HG03097 (cell line): ENCODE data around the gene CALHM4.
"Not testable (repeated sequence)": the region's sequence is repeated elsewhere in the genome, so short reads cannot be mapped to it uniquely, and the experiment has no call there.

Source experiments
- ATAC-seq: cut with Tn5 transposase; IDR thresholded peaks from one replicate; pipeline ENCODE4 v1.9.1; 2021; ENCODE audit not compliant: unreplicated experiment, low FRiP score

The CALHM4 gene

DNA sequence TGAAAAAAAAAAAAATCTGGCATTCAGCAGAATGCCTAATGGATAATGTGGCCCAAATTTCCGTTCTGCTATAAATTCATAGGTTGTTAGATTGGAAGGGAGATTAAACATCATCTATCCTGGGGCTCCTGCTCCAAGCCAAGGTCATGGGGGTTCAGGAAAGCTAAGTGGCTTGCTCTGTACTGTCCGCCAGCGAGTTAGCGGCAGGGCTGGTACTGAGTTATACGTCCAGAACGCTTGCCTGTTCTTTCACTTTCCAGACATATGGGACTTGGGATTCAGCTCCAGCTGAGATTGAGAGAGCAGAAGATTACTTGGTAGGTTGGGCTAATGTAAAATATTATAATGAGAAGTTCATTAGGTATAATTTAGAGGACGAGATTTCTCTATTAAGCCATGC, 18.6 kb downstream of the CALHM4 start:
- no peak for ATAC-seq

DNA sequence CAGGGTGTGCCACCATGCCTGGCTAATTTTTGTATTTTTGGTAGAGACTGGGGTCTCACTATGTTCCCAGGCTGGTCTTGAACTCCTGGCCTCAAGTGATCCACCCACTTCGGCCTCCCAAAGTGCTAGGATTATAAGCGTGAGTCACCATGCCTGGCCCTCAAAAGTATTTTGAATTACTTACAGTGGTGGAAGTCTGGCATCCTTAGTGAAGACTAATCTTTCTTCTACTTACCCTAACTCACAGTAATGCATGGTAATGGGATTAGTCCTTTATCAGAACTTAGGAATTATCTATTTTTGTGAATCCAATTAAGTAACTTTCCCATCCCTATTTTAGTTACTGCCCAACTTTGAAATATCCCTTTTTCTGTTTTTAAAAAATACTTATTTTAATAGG, 21.7 kb downstream of the CALHM4 start:
- ATAC-seq, result no peak

- ATAC-seq, result no peak
These were observed 23.9 kb downstream of the CALHM4 start for GRCh38 chr6:116577486-116577885.

DNA sequence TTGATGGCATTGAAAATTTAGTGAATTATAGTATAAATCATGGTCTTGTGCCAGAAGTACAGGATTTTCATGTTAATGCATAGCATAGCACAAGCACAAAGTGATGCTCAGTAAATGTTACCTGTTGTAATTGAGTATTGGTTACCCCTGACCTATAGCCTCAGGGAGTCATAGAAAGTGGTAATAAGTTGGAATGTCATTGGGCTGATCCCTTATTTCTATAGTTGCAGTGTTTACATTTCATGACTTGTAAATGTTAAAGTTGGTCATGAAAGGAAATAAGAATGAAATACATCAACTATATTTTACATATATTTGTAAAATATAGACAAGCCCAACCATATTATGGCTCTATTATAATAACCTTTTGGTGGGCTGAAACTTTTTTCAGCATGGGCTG, 24.8 kb downstream of the CALHM4 start:
- ATAC-seq, result no peak

DNA sequence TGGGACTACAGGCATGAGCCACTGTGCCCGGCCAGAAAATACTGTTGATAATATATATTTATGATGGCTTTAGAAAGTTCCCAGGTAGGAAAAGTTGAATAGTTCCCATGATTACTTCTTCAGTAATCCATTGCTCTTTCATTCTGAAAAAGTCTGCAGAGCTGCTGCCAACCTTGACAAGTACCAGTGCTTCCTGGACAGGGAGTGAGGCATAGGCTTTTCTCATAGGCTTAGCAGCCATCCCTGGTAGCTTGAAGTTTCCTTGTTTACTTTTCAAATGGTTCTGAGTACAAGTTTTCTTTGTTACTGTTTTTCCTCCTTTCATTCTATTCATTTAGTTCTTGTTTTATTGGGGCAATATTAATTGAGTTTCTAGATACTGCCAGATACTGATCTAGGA, 25.6 kb downstream of the CALHM4 start:
- no peak for ATAC-seq

- ATAC-seq, result no peak
These were observed 26.6 kb downstream of the CALHM4 start for GRCh38 chr6:116580198-116580597.

DNA sequence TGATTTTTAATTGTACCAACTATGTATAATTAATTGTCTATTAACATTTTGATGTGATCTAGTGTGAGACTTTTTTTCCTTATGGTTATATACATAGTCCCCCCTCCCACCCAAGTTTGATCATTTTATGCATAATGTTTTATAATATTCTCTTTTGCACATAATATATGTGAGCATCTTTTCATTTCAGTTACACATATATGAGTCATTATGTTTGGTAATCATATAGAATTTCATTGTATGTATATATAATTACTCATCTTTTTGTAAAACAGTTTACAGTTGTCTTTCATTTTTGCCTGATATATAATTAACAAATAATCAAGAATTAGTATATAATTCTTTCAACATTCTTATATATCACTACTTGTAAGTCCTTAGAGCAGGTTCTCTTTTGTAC, 32.7 kb downstream of the CALHM4 start:
- ATAC-seq, result no peak

DNA sequence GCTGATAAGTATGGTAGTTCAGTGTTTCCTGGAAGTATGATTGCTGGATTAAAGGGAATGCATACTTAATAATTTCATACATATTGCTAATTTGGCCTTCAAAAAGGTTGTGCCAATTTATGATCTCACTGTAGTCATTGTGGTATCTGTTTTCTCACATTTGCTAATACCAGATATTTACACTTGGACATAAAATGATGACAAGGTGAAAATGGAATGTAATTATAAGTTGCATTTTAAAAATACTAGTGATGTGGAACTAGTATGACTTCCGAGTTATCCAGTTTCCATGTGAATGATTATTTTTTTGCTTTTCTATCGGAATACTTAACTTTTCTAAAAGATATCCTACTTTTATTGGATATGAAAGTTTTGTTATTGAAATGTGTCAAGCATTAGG, 33.2 kb downstream of the CALHM4 start:
- no peak for ATAC-seq

DNA sequence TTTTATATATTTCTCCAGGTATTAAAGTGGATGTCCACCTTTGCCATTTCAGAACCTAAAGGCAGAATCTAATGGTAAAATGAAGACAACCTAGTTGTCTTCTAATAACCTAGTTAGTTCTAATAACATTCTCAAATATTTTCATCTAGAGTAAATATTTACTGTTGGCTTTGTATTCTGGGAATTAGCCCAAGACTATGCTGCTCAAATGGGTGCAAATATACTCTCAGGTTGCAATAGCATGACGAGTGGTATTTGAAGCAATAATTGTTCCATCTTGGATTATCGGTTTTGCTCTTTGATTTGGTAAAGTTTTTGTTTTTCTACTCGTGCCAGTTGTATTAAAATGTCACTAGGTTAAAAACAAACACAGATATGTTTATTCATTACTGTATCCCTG, 41.7 kb downstream of the CALHM4 start:
- no peak for ATAC-seq

DNA sequence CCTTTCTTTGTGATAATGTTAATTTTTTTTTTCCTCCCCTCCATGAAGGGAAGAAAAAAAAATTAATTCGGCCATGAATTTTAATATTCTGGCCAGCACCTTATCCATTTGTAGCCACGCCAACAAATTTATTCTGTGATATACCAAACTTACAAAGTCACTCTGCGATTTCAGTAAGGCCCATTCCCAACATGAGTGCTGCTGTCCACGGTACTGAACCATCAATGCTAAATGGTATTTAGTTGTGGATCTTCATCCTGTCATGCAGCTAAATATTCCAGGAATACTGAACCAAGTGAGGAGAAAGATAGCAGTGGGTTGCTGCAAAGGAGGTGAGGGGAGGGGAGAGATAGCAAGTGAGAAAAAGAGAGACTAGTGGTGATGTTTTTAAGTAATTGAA, 43.3 kb downstream of the CALHM4 start:
- ATAC-seq, result no peak

DNA sequence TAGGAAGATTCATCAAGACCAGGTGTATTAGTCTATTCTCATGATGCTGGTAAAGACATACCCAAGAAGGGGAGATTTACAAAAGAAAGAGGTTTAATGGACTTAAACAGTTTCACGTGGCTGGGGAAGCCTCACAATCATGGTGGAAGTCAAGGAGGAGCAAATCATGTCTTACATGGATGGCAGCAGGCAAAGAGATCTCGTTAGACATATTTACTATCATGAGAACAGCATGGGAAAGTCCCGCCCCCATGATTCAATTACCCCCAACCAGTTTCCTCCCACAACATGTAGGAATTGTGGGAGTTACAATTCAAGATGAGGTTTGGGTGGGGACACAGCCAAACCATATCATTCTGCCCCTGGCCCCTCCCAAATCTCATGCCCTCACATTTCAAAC, 50.4 kb downstream of the CALHM4 start:
- ATAC-seq, result not testable (repeated sequence)

GRCh38 chr6:116604868-116605267, 51.3 kb downstream of the CALHM4 start:
- ATAC-seq, result not testable (repeated sequence)

GRCh38 chr6:116605935-116606334, 52.4 kb downstream of the CALHM4 start:
- no peak for ATAC-seq
